AG04449 (cell line): ENCODE results near the gene TSEN2.

ENCODE experiments used
- CTCF ChIA-PET: fragments of 350-600 bp; formaldehyde crosslinking; extraction: SDS; loops from one replicate; lab custom pipeline; 2021; ENCODE audit warnings: antibody characterized with exemption; lab: Yijun Ruan, JAX
- POLR2A ChIA-PET: fragments of 400-600, 350-600 bp; formaldehyde crosslinking; extraction: SDS; loops from one replicate; lab custom pipeline; 2020; ENCODE audit warnings: antibody characterized with exemption, inconsistent platforms; lab: Yijun Ruan, JAX
- DNase-seq: peaks from one replicate; pipeline ENCODE4 v3.0.0-alpha.2; 2010; ENCODE audit warnings: low read depth, low spot score
- H3K4me3 ChIP-seq: 2 replicates; pipeline ENCODE4 v1.5.1; 2011; ENCODE audit warnings: low read depth, mild to moderate bottlenecking, control low read depth, low read length
- TF ChIP-seq, protein P1 (sequence below): IDR thresholded peaks from one replicate; pipeline ENCODE4 v1.5.1; 2011; ENCODE audit warnings: mild to moderate bottlenecking, moderate library complexity, low read length, control low read depth, inconsistent platforms; ENCODE audit not compliant: insufficient read depth; ENCODE audit errors: missing control alignments

TSEN2 gene

DNA sequence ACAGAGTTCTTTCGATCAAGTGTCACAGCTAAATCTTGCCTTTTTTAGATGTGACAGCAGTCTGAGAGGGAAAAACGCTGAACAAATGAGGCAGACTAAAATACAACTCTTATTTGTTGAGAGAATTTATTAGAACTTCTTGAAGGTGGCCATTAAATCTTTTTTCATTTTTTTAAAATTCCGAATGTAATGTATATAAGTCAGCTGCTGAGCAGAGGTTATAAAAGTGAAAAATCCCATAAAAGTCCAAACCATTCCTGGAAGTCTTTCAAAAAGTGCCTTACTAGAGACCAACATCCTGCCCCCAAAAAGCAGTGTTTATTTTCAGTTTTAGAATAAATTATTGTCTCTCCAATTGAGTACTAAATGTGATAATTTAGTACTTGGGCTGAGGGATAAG lies 3.1 kb downstream of the TSEN2 start:
- no peak for DNase-seq
- TF ChIP-seq, protein P1, sequence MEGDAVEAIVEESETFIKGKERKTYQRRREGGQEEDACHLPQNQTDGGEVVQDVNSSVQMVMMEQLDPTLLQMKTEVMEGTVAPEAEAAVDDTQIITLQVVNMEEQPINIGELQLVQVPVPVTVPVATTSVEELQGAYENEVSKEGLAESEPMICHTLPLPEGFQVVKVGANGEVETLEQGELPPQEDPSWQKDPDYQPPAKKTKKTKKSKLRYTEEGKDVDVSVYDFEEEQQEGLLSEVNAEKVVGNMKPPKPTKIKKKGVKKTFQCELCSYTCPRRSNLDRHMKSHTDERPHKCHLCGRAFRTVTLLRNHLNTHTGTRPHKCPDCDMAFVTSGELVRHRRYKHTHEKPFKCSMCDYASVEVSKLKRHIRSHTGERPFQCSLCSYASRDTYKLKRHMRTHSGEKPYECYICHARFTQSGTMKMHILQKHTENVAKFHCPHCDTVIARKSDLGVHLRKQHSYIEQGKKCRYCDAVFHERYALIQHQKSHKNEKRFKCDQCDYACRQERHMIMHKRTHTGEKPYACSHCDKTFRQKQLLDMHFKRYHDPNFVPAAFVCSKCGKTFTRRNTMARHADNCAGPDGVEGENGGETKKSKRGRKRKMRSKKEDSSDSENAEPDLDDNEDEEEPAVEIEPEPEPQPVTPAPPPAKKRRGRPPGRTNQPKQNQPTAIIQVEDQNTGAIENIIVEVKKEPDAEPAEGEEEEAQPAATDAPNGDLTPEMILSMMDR = no peak
- H3K4me3 ChIP-seq = no peak overlapping the region
- POLR2A ChIA-PET = no interaction called here
- CTCF ChIA-PET = interaction anchor here (2.0 to 19.5 kb wide), 2 partner anchors 49 to 348 kb away, joined by 9 to 808 read pairs; no protein-coding TSS in a partner anchor

DNA sequence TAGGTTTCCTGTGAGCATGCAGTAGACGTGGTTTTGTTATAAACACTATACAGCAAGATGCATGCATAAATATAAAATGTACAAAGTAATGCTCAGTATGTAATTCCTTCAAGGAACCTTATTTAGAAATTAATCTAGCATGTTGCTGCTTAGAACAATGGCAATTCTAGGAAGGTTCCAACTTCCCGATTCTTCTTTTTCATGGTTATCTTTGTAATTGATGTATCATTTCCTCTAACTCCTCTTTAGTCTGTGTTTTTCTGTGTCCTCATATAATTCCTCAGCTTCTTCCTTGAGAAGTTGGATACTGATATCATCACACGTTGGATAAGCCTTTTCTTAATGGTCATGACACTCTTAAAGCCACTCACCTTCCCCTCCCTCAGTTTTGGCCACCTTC lies 3.5 kb downstream of the TSEN2 start:
- H3K4me3 ChIP-seq = no peak overlapping the region
- CTCF ChIA-PET = interaction anchor here (0.8 to 19.5 kb wide), 3 partner anchors 8 to 348 kb away, joined by 3 to 808 read pairs (median 9); no protein-coding TSS in a partner anchor
- DNase-seq = no peak
- POLR2A ChIA-PET = no interaction called here
- TF ChIP-seq, protein P1 = no peak

DNA sequence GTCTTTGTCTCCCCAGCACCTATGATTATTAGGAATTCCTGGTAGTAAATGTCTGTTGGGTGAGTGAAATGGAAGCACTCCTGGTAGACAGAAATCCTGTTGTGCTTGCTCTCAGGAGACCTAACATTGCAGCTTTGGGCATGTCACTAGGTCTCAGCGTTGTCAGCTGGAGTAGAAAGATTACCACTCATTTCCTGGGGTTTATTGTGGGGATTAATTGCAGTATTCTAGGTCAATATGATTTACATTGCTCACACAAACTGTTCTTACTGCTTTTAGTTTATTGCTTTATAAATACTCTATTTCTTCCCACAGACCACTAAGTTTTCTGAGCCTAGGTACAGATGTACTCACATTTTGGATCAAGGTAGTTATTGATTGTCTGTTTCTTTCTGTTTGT lies 5.1 kb downstream of the TSEN2 start:
- ChIA-PET POLR2A (no interaction called here), CTCF (interaction anchor here (1.2 to 2.0 kb wide), 4 partner anchors 9 to 354 kb away, joined by 4 to 9 read pairs (median 4); no protein-coding TSS in a partner anchor)
- TF ChIP-seq, protein P1 = no peak
- DNase-seq = no peak
- H3K4me3 ChIP-seq = no peak overlapping the region

DNA sequence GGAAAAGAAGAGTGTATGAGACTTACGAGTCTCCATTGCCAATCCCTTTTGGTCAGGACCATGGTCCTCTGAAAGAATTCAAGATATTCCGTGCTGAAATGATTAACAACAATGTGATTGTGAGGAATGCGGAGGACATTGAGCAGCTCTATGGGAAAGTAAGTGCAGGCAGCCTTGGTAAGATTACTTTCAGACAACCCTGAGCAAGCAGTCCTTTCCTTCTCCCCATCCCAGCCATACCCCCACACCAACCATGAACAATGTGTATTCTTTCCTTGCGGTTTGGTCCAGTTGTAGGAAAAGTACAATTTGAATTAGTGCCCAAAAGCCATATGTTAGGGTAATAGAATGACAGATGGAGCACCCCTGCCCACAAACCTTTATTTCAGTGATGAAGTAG lies 5.6 kb downstream of the TSEN2 start:
- no peak for DNase-seq
- CTCF ChIA-PET = interaction anchor here (1.2 to 2.0 kb wide), 3 partner anchors 10 to 355 kb away, joined by 4 to 5 read pairs (median 4); no protein-coding TSS in a partner anchor
- no peak overlapping the region for H3K4me3 ChIP-seq
- POLR2A ChIA-PET = no interaction called here
- TF ChIP-seq, protein P1 = no peak

DNA sequence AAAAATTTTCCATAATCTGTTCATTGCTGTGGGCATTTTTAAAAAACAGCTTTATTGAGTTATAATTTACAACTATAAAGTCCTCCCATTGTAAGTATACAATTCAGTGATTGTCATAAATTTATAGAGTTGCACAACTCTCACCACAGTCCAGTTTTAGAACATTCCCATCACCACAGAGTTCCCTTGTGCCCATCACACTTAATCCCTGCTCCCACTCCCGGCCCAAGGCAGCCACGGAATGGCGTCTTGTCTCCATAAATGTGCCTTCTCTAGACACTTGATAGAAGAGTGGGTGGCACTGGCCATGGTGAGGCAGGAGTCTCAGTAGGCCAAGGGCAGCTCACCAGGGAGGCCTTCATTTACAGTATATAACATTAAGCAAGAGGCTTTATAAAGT lies 6.3 kb downstream of the TSEN2 start:
- CTCF ChIA-PET = interaction anchor here (2.0 kb wide), 1 partner anchor 351 kb away, joined by 5 read pairs; no protein-coding TSS in a partner anchor

DNA sequence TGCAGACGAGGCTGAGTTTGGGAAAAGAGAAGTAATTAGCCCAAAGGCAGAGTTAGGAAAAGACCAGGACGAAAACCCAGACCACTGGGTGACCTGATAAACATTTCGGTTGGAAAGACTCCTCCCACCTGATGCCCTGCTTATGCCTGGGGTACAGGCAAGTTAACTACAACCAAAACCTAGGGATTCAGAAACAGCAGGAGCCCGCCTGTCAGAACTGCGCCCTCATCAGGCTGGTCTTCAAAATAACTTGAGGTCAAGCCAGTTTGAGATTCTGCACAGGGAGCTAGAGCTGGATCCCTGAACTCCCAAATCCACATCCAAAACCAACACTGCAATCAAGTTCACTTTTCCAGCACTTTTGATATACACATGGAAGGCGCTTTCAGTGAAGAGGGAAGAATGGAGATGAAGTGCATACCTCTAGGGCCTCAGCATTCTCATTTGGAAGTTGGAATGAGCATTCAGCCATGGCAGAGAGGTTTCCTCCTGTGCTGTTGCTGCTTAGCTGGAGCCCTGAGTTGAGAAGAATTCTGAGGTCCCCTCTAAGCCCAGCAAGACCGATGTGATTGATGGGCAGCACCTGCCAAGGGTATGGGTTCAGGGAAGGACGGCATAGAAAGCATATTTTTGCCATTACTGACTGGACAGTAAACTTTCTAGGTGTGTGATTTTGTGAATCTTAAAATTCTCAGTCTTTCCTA lies 11.6 kb downstream of the TSEN2 start:
- TF ChIP-seq, protein P1 = no peak
- CTCF ChIA-PET = interaction anchor here (0.7 to 1.6 kb wide), 3 partner anchors 16 to 361 kb away, joined by 3 to 4 read pairs (median 3); no protein-coding TSS in a partner anchor
- POLR2A ChIA-PET = no interaction called here
- H3K4me3 ChIP-seq = no peak overlapping the region
- no peak for DNase-seq

More for the DNA sequence above, 6.3 kb downstream of the TSEN2 start:
- POLR2A ChIA-PET = no interaction called here
- no peak overlapping the region for H3K4me3 ChIP-seq
- DNase-seq = no peak
- TF ChIP-seq, protein P1 = no peak
